ENCODE results near the gene TMCC1.
"Not testable (repeated sequence)": the region's sequence is repeated elsewhere in the genome, so short reads cannot be mapped to it uniquely, and the experiment has no call there.

Gene TMCC1

DNA sequence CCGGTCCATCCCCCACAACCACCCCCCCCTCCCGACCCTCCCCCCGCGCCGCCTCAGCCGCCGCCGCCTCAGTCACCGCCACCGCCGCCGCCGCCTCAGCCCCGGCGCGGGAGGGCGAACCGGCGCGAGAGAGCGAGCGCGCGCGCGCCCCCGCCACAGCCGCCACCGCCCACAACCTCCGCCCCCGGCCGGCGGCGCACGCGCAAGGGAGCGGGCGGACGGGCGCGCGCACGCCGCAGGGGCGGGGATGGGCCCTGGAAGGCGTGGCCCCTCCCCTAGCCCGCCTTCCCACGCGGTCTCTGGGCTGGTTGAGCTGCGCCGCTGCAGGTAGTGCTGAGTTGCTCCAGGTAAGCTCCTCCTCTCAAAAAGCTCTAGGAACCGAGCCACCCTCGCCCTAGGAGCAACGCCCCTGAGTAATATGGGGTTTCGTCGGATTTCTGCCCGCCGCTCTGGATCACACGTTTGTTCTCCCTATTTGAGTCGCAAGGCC is at the start of gene TMCC1:
Gene TMCC1, minus strand, starts transcription at position 131 of the 490 bp plus-strand sequence.
- DNase-seq (ENCODE audit: low spot score), result peak; percentile 95

DNA sequence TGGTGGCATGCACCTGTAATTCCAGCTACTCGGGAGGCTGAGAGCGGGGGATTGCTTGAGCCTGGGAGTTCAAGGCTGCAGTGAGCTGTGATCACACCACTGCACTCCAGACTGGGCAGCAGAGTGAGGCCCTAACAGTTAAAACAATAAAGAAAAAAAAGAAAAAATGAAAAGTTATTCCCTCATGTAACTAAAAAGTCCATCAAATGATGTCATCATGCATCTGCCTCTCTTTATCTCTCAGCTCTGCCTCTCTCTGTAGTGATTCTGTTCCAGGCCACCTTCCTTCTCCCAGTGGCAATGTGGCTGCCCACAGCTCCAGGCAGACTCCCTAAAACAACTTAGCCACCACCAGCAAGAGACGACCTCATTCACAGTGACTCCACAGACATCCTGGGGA is 49.5 kb upstream of the TMCC1 start:
- DNase-seq (ENCODE audit: low spot score), result no peak

DNA sequence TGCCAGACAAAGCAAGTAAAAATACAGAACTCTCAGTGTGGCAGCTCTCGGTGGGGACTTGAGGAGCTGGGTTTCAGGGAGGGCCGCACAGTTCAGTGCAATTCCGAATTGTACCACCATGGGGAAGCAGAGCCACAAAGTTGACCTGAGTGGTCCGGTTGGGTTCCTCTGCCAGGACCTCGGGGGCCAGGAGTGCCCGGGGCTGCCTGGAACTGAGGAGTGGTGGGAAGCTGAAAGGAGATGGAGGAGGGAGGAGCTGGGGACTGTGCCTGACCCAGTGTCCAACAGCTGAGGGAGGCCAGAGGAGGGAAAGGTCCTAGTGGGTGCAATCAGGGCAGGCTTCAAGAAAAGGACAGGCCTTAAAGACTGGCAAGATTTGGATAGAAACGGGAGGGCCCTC is 48.8 kb upstream of the TMCC1 start:
- DNase-seq (ENCODE audit: low spot score), result peak; percentile 75

DNA sequence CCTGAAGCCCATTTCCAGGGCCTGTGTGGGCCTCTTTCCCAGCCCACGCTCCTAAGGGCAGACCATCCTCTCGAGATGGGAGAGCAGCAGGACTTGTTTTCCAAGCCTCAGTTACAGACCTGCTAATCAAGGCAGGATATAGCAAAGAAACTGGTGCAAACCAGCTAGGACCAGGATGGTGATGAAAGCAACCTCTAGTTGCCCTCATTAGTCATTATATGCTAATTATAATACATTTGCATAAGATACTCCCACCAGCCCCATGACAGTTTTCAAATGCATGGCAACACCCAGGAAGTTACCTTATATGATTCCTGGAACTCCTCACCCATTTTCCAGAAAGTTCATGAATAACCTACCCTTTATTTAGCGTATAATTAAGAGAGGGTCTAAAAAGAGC is 46.6 kb upstream of the TMCC1 start:
- DNase-seq (ENCODE audit: low spot score), result no peak

DNA sequence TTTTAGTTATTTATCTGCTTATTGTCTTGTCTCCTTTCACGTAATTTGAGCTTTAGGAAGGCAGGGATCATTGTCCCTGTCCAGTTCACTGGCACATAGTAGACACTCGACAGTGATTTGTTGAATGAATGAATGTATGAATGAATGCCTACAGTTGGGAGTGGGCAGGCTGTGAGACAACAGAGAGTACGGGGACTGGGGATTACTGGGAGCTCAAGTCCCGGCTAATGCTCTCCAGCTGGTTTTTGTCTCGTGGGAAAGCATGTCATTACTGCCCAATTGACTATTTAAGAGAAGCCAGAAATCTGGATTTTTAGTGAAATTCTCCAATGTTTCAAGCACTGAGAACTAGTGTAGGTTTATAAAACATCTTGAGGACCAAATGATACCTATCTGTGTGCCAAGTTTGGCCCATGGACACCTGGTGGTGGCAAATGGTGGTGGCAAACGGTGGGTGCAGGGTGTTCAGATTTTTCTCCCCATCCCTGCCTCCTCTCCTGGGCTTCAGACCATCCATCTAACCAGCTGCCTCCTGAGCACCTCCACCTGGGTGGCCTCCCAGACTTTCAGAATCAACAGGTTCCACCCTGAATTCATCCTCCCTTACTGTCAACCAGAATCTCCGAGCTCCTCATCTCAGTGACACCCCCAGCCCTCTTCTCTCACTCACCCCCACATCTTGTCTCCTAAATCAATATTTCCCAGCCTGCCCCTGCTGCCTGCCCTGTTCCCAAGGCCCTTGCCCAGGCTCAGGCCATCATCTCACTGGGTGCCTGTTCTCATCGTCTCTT is 44.8 kb upstream of the TMCC1 start:
- no peak for DNase-seq (ENCODE audit: low spot score)

DNA sequence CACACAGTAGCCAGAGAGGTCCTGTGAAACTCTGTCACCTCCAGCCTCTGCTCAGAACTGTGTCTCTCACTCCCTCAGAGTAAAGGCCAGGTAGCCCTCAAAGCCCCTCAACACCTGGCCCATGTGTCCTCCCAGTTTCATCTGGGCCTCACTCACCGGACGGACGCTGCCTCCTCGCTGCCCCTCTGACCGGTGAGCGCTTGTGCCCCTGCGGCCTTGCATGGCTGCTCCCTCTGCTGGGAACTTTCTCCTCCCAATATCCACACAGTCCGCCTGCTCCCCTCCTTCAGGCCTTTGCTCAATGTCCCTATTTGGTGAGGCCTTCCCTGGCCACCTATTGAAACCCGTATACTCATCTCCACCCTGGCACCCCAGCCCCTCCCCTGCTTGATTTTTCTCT is 44.2 kb upstream of the TMCC1 start:
- DNase-seq (ENCODE audit: low spot score), result no peak

DNA sequence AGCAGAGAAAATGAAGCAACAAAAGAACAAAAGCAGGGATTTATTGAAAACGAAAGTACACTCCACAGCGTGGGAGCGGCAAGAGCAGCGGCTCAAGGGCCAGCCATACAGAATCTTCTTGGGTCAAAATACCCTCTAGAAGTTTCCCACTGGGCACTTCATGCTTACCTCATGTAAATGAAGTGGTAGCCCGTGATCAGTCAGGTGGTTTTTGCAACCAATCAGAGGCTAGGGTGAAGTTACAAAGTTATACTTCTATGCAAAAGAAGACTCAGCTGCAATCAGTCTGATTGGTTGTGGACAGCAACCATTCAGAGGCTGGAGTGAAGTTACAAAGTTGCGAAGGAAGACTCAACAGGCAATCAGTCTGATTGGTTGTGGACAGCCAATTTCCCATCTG is 43.2 kb upstream of the TMCC1 start:
- no peak for DNase-seq (ENCODE audit: low spot score)

DNA sequence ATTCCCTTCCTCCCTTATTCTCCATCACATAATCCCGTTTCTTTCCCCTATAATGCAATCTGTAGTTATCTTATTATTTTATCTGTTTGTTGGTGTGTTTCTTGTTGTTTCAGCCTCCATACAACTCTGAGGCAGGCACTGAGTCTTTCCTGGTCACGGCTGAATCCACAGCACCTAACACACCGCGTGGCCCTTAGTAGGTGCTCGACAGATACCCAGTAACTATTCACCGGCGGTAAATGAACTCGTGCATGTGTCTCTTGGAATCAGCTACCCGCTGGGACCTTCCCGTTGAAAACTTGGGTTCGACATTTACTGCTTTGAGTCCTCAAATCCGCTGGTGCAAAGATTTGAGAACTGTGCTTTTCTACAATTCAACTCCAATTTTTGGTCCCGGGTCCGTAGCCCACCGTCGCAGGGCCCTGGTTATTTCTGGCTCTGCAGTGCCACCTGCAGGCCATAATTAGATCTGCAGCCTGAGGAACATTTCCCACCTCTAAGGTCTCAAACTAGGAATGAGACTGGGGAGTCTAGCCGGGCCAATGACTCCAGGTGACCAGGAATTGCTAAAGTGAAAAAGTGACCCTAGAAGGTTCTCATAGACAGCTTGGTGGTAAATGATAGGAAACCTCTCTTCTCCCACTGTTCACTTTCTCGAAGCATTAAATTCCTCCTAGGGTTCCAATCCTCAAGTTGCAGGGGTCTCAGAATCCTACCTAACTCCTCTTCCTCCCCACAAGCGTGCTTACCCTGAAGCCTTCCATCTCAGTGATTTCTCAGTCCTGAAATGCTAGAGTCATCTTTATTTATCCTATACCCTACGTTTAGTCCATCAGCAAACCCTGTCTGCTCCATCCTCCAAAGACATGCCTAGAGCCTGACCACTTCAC is 41.0 kb upstream of the TMCC1 start:
- DNase-seq (ENCODE audit: low spot score), result peak; percentile 48

DNA sequence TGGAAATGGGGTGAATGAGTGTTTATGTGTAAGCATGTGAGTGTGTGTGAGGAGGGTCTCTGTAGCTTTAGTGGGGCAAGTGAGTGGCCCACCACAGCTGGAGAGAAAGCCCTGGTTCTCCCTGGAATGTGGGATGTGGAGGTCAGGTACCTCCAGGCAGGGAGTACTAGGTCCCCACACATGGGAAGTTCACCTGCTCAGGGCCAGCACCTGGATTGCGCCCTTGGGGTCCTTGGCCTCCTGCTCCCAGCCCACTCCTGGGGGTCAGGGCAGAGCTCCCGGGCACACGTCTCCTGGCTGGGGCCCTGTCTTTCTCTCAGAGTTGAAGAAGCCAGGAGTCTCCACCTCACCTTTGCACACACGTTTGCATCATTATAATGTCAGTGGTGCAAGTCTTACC is 40.0 kb upstream of the TMCC1 start:
- no peak for DNase-seq (ENCODE audit: low spot score)

DNA sequence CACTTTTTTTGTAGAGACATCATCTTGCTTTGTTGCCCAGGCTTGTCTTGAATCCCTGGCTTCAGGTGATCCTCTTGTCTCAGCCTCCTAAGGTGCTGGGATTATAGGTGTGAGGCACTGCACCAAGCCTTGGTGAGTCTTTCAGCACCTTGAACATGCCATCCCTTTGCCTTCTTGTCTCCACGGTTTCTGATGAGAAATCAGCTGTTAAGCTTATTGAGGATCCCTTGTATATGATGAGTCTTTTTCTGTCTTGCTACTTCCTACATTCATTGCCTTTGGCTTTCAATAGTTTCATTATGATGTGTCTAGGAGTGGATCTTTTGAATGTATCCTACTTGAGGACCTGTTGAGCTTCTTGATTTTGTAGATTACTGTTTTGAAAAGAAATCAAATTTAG is 35.9 kb upstream of the TMCC1 start:
- no peak for DNase-seq (ENCODE audit: low spot score)

DNA sequence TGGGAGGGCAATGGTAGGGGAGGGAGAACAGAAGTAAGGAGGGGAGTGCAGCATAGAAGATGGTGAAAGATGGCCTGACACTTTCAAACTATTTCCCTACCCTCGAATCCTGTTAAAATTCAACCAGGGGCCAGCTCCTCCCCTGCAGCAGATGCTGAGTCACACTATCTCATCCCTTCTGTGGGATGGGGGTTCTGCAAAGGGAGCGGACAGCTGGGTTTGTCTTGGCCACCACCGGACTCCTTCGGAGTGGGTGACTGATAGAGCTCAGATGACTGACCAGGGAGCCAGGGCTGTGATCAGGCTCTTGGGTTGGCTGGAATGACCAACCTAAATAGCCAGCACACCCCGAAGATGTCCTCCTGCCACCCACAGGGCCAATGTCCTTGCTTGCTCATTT is 33.6 kb upstream of the TMCC1 start:
- DNase-seq (ENCODE audit: low spot score), result no peak

DNA sequence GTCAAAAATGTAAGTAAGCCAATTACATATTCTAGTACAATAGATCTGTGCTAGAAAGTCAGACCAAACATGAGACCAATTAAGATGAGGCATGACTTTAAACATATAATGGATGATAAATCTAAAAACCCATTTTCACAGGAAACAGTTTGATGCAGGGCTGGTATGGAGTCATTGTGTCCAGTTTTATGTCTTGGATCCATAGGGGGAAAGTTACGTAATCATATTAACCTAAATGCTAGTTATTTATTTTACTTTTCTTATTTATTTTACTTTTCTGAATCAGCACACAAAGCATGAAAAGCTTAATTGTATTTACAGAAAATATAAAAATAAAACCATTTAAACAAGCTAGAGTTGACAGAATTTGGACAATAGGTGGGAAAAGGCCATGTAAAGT is 26.3 kb upstream of the TMCC1 start:
- no peak for DNase-seq (ENCODE audit: low spot score)

DNA sequence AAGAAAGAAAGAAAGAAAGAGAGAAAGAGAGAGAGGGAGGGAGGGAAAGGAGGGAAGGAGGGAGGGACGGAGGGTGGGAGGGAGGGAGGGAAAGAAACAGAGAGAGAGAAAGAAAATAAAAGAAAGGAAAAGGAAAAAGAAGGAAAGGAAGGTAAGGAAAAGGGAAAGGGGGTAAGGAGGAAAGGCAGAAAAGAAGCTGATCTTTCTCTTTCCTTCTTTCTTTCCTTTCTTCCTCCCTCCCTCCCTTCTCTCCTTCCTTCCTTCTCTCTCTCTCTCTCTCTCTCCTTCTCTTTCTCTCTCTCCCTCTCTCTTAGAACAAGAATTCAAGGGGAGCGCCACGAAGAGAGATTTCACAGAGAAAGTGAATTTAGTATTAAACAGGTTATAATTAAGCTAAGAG is 25.8 kb upstream of the TMCC1 start:
- no peak for DNase-seq (ENCODE audit: low spot score)

DNA sequence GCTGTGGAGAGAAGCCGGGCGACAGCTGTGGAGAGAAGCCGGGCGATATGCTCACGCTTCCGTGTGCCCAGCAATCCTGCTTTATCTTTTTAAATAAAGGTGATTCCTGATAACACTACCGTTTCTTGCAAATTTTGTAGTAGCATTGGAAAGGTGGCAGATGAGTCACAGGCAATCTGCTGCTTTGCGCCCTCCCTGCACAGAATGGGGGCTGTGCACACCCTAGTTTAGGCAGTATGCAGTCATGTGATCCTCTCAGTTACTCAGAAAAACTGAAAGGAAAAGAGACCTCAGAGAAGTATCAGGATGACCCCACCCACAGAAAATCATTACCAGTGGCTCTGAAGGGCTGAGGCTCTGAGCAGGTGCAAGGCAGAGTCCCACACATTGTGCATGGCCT is 24.9 kb upstream of the TMCC1 start:
- DNase-seq (ENCODE audit: low spot score), result no peak

DNA sequence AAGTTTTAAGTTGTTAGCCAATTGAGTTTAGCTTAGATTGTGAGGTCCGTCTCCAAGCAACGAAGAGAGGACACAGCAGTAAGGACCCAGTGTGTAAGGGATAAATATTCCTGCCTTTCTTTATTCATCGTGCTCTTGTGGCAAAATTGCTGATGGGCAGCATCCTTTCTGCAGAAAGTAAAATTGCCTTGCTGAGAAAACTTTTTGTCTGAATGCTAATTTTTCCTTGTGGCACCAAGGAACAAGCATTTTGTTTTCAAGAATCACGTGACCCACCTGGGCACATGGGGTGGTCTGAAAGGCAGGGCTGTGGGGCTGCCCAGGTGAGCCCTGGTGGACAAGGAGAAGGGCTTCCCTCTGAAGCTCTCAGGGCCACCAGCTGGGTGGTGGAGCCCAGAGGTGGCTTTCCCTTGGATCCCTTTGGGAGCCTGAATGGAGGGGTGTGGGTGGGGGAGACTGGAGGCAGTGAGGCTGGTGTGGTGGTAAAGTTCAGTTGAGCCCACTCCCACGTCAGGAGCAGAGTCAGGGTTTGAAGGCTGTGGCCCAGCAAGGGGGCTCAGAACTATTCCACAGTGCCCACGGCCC is 24.0 kb upstream of the TMCC1 start:
- no peak for DNase-seq (ENCODE audit: low spot score)

DNA sequence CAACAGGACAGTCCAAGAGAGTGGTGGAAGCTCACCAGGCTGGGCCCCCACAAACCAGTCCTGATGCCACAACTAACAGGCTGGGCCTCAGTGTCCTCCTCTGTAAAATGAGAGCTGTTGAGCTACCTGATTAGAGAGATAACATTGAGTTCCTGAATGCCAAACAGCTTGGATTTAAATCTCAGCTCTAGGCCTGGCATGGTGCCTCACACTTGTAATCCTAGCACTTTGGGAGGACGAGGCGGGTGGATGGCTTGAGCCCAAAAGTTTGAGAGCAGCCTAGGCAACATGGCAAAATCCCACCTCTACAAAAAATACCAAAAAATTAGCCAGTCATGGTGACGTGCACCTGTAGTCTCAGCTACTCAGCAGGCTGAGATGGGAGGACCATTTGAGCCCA is 20.1 kb upstream of the TMCC1 start:
- DNase-seq (ENCODE audit: low spot score), result no peak

DNA sequence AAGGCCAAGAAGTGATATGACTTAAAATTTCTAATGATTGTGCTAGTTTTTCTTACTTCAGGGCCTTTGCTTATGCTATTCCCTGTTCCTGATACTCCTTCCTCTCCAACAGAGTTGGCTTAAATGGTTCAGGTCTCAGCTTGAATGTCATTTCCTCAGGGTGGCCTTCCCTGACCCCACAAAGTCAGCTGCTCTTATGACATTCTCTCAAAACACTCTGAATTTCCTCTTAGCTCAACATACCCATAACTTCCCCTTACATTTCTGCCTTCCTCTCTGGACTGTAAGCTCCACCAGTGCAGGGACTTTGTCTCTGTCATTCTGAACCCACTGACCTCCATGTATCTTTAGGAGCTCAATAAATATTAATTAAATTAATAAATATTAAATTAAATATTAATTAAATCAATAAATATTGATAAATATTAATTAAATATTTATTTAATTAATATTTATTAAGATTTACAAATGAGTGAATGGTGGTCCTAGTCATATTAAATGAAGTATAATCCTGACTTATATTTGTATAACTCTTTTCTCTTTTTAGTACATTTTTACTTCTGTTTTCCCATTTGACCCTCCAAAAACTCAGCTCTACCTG is 17.9 kb upstream of the TMCC1 start:
- no peak for DNase-seq (ENCODE audit: low spot score)

DNA sequence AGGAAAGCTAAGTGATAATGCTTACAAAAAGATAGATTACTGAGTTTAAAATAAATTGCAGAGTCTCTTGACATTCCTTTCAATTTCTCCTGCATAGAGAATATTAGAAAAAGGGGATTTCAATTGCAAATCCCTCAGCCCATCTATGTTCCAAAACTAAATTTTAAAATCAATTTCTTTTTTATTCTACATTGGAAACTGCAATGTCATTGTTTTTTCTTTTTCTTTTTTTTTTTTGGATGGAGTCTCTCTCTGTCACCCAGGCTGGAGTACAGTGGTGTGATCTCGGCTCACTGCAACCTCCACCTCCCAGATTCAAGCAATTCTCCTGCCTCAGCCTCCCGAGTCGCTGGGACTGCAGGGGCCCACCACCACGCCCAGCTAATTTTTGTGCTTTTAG is 15.7 kb upstream of the TMCC1 start:
- not testable (repeated sequence) for DNase-seq (ENCODE audit: low spot score)

DNA sequence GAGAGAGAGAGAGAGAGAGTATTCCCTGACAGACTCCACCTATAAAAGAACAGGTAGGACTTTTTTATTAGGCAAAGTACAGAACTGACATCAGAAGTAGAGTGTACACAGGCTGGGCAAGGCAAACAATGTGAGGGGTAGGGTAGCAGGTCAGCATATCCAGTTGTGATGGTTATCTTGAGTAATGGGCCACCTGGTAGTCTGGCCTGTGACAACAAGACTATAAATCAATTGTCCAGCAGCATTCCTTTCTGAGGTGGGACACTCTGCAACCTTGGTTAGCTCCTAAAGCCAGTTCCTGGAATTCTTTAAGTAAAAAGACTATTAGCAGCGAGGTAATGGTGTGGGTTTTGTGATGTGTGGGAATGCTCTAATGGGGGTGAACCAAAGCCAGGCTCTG is 14.9 kb upstream of the TMCC1 start:
- peak; percentile 34 for DNase-seq (ENCODE audit: low spot score)

DNA sequence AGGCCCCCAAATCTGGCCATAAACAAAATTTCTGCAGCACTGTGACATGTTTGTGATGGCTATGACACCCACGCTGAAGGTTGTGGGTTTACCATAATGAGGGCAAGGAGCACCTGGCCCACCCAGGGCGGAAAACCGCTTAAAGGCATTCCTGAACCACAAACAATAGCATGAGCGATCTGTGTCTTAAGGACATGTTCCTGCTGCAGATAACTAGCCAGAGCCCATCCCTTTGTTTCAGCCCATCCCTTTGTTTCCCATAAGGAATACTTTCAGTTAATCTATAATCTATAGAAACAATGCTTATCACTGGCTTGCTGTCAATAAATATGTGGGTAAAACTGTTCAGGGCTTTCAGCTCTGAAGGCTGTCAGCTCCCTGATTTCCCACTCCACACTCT is 7.8 kb upstream of the TMCC1 start:
- DNase-seq (ENCODE audit: low spot score), result not testable (repeated sequence)

DNA sequence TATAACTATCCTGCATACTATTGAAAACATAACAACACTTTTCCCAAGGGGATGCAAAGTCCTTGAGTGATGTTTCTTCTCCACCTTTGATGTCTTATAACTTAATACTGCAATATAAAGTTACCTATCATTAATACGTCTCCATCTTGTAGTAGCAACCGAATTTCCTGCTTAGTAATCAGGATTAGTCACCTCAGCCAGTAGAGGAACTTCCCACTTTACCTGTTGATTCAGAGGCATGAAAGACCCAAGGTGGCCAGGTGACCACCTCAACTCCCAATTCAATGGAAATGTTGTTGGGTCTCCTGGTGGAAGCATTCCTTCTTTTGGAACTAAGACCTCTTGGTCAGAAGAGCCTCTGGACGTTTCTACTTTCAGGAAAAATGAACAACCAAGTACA is 3.5 kb upstream of the TMCC1 start:
- DNase-seq (ENCODE audit: low spot score), result no peak

DNA sequence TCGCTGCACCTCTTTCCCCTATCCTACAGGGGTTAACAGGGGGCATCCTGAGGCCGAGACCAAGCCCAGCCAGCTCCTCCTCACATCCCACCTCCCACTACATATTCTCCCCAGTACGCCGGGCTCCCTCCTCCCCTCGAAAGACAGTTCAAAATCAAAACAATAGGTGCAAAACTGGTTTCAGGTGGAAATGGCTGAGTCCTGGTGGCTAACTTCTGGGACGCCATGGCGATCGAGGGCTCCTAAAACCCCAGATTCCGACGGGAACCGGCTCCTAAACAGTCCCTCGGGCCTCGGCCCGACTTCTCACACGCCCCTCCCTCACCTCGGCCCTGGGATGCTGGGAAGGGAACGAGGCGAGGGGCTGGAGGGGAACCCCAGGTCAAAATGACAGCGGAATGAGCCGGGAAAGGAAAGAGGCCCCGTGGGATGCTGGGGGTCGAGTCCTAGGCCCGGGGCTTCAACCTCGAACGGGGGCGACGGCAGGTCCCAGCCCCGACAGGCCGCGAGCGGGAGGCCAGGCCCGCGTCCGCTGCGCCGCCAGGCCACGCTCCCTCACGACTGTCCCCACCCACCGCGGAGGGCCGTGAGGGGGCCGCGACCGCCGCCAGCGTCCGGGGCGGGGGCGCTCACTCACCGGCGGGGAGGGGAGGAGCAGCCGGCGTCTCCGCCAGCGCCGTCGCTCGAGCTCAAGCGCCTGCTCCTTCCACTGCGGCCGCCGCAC is 492 bp downstream of the TMCC1 start:
- DNase-seq (ENCODE audit: low spot score), result peak; percentile 61
